ENCODE measurements around the gene ELMO1.

The ELMO1 gene

DNA sequence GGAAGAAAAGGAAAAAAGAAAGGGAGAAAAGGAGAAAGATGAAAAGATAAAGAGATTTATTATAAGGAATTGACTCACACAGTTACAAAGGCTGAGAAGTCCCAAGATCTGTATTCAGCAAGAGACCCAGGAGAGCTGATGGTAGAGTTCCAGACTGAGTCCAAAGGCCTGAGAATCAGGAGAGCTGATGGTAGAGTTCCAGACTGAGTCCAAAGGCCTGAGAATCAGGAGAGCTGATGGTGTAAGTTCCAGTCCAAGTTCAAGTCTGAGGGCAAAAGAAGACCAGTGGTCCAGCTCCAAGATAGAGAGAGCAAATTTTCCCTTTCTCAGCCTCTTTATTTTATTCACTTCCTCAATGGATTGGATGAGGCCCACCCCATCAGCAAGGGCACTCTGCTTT is 627.0 kb downstream of the ELMO1 start:
- no peak for DNase-seq (ENCODE audit: low read depth)

DNA sequence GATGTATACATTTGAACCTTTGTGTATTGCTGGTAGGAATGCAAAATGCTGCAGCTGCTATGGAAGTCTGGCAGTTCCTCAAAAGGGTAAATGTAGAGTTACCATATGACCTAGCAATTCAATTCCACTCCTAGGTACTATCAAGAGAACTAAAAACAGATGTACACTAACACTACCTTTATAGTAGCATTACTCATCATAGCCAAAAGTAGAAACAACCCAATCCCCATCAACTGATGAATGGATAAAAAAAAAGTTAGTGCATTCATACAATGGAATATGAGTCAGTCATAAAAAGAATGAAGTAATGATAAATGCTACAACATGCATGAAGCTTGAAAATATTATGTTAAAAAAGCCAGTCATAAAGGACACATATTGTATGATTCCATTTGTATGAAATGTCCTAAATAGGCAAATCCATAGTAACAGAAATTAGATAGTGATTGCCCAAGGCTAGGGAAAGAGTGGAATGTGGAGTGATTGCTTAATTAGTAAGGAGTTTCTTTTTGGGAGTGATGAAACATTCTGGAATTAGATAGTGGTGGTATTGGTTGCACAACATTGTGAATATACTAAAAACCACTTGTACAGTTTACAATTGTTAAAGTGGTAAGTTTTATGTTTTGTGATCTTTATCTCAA is 628.0 kb downstream of the ELMO1 start:
- DNase-seq (ENCODE audit: low read depth): no peak

DNA sequence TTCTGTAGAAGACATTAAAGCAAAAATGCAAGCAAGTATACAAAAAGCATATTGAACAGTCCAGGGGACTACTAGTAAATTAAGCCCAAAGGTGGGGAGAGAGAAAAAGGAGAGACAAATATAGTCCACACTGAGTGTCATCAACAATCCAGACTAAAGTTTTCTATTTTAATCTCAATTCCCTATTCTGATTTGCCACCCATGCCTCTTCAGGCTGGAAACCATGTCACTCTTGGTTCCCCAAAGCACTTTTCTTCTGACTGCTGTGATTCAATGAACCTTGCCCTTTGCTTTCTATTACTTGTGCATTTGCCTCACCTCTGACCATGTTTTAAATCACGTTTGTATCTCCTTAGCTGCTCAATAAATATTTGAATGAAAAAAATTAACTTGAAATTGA is 629.0 kb downstream of the ELMO1 start:
- DNase-seq (ENCODE audit: low read depth): no peak

DNA sequence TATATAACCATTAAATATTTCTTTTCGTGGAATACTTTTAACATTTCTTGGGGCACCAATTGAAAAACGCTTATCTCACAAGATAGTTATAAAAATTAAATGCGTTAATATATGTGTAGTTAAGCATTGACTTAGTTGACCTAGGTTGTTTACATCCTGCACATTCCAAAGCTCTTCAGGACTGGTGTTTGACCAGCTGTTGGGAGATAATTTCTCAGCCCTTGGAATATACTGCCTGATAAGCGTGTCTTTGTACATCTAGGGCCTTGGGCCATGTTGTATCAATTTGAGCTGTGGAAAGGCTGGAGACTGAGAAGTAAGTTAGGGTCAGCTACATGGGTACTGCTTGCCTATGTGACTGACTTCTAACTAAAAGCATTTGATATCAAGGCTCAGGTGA is 634.4 kb downstream of the ELMO1 start:
- no peak for DNase-seq (ENCODE audit: low read depth)

DNA sequence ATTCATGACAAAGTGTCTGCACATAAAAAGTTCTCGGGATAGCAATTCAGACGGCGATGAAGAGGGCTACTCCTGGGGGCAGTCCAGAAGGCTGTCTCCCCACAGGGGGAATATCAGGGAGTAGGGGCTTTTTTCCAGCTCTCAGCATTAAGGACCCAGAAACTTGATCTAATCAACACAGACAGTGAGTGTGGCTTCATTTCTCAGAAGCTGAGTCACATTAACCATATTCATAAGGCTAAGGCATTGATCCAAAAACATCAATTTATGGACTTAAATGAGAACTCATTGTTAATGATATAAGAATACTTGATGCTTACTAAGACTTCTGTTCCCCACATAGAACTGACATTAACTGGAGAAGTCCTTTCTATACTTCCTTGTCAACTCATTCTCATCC is 636.9 kb downstream of the ELMO1 start:
- no peak for DNase-seq (ENCODE audit: low read depth)

DNA sequence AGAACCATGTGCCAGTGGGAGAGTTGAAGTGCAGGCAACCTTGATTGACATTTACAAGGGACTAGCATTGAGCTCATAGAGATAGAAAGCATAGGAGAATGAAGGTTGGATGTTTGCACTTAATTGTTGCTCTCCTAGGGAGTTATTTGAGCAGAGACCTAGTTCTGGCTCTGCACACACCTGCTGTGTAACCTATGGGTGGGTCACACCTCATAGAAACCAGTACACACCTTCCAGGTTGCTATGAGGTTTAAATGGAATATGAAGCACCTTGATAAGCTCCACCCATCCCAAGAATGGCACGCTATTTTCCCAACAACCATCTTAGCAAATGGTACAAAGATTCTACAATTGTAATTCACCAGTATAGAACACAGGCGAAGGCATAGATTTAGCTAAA is 638.2 kb downstream of the ELMO1 start:
- DNase-seq (ENCODE audit: low read depth): no peak

DNA sequence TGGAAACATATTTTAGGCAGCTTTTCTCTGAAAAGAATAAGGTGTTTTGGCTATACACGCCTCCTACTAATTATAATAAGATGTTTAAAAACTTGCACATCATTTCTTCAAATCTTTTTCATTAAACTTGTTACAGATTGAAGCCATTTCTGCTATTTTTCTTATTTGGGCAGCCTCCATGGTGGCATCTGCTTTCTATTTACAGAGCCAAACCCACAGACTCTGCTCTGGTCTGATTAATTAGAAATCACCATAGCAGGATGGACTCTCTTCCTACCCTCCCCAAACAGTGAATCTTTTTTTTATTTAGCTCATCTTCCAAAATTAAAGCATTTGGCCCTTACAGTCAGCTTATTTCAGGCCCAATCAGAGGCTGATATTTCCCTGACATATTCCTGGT is 638.6 kb downstream of the ELMO1 start:
- no peak for DNase-seq (ENCODE audit: low read depth)

DNA sequence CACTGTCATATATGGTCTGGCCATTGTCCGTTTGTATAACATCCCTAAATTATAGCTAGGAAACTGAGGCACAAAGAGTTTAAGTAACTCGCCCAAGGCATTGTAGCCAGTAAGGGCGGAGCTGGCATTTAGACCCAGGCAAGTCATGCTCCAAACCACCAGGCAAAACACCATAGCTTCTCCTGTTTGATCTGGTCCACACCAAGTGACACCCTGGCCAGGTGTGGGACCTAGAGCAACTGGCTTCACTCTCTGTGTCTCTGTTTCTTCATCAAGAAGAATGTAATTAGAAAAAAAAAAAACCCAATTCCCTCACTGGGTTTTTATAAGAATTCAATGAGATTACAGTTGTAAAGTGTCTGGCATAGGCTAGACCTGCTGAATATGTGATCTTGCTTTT is 639.2 kb downstream of the ELMO1 start:
- no peak for DNase-seq (ENCODE audit: low read depth)

DNA sequence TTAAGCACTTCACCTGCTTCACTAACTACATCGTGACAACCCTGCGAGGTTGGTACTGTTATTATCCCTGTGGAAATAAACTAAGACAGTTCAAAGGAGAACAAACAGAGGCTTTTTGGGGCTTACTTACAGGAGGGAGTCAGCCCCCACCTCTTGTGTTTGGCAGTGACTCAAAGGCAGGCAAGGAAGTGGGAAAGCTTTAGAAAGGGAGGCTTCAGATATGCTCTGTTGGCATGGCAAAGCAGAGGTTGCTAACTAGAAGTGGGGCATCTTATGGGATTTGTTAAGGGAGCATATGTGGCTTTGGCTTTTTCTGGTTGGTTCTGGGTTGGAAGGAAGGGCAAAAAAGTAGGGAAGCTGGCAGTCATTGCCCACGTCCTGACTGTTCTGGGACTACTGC is 639.6 kb downstream of the ELMO1 start:
- no peak for DNase-seq (ENCODE audit: low read depth)

DNA sequence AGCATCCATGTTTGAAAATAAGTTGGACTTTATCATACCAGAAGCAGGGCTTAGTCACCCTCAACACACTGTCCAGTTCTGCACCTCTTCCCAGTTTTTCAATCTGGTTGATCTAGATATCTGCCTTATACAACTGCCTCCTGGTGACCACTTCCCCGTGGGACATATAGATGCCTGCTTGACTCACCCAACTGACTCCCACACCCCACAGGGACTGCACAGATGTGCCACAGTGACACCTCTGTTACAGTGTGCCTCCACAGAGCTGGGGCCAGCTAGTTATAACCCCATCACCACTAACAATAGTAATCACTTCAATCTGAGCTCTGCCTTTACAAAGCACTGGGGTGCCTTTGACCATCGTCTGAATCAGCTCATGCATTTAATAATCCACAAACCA is 641.8 kb downstream of the ELMO1 start:
- DNase-seq (ENCODE audit: low read depth): no peak
